WTC11 (cell line): ENCODE data around the gene SPATA2L. TPM values are rescaled to one million over a fixed set of nuclear protein-coding genes. Genes with fewer than 3 reads are reported as not detected.

Source experiments
- ATAC-seq: fragments of 200-7000 bp; cut with Tn5 transposase; 2 replicates; pipeline ENCODE4 v1.10.0; 2021; ENCODE audit warnings: mild to moderate bottlenecking, moderate library complexity
- CTCF ChIA-PET: fragments of 300-600 bp; sonication (Branson Sonifier 250); formaldehyde crosslinking; loops from one replicate; lab custom pipeline; 2021; ENCODE audit warnings: antibody characterized with exemption; lab: Charles Lee
- POLR2A ChIA-PET: fragments of 350-600 bp; sonication (Branson Sonifier 250); formaldehyde crosslinking; loops from one replicate; lab custom pipeline; 2021; ENCODE audit warnings: antibody characterized with exemption; lab: Charles Lee
- DNase-seq: peaks from one replicate; pipeline ENCODE4 v3.0.0; 2021; ENCODE audit warnings: low spot score
- H3K27ac Mint-ChIP-seq: 2 replicates; pipeline ENCODE4 v1.8.0; 2021; ENCODE audit warnings: mixed read lengths
- H3K27me3 Mint-ChIP-seq: 2 replicates; pipeline ENCODE4 v1.8.0; 2021; ENCODE audit warnings: low read depth, mild to moderate bottlenecking, moderate library complexity, mixed read lengths
- H3K36me3 Mint-ChIP-seq: 2 replicates; pipeline ENCODE4 v1.8.0; 2021; ENCODE audit warnings: mixed read lengths
- H3K4me1 Mint-ChIP-seq: 2 replicates; pipeline ENCODE4 v1.8.0; 2022; ENCODE audit warnings: mixed read lengths
- H3K4me3 Mint-ChIP-seq: 2 replicates; pipeline ENCODE4 v1.8.0; 2021; ENCODE audit warnings: mild to moderate bottlenecking, moderate library complexity, mixed read lengths
- H3K9me3 Mint-ChIP-seq: 2 replicates; pipeline ENCODE4 v1.8.0; 2021; ENCODE audit warnings: mixed read lengths
- AR ChIP-seq: fragments of 250-450 bp; sonication (Bioruptor Pico); IDR thresholded peaks from 2 replicates; pipeline ENCODE4 v1.9.0; 2021; ENCODE audit warnings: mild to moderate bottlenecking
- ATF3 ChIP-seq: sonication (generic); formaldehyde crosslinking; conservative IDR thresholded peaks from 2 replicates; pipeline ENCODE4 v1.8.1; 2022; ENCODE audit warnings: mild to moderate bottlenecking, missing genetic modification reagents
- CDX4 ChIP-seq: fragments of 250-450 bp; sonication (Bioruptor Pico); IDR thresholded peaks from 2 replicates; pipeline ENCODE4 v1.9.0; 2021; ENCODE audit warnings: moderate library complexity, mild to moderate bottlenecking, inconsistent platforms, borderline replicate concordance
- E2F5 ChIP-seq: sonication (generic); formaldehyde crosslinking; IDR thresholded peaks from 2 replicates; pipeline ENCODE4 v1.8.1; 2022; ENCODE audit warnings: mild to moderate bottlenecking, moderate library complexity, missing genetic modification reagents
- ELF4 ChIP-seq: sonication (generic); formaldehyde crosslinking; IDR thresholded peaks from 2 replicates; pipeline ENCODE4 v1.8.1; 2022; ENCODE audit warnings: low read depth, mild to moderate bottlenecking, moderate library complexity, missing genetic modification reagents
- IRF1 ChIP-seq: sonication (generic); formaldehyde crosslinking; IDR thresholded peaks from 2 replicates; pipeline ENCODE4 v1.8.0; 2023; ENCODE audit warnings: missing genetic modification reagents
- IRF2 ChIP-seq: sonication (generic); formaldehyde crosslinking; IDR thresholded peaks from 2 replicates; pipeline ENCODE4 v1.8.0; 2022; ENCODE audit warnings: low read depth, missing genetic modification reagents, borderline replicate concordance
- JAZF1 ChIP-seq: fragments of 250-450 bp; sonication (Bioruptor Pico); IDR thresholded peaks from 2 replicates; pipeline ENCODE4 v1.9.0; 2021; ENCODE audit warnings: moderate library complexity, mild to moderate bottlenecking, inconsistent platforms
- JUN ChIP-seq: sonication (generic); formaldehyde crosslinking; IDR thresholded peaks from 2 replicates; pipeline ENCODE4 v1.8.0; 2023; ENCODE audit warnings: mild to moderate bottlenecking, missing genetic modification reagents
- MAX ChIP-seq: sonication (generic); formaldehyde crosslinking; IDR thresholded peaks from 2 replicates; pipeline ENCODE4 v1.8.0; 2022; ENCODE audit warnings: mild to moderate bottlenecking, missing genetic modification reagents
- MXD4 ChIP-seq: fragments of 250-450 bp; sonication (Bioruptor Pico); IDR thresholded peaks from 2 replicates; pipeline ENCODE4 v1.8.0; 2021; ENCODE audit warnings: mild to moderate bottlenecking, moderate library complexity, borderline replicate concordance
- MYBL2 ChIP-seq: sonication (generic); formaldehyde crosslinking; IDR thresholded peaks from 2 replicates; pipeline ENCODE4 v1.8.1; 2023; ENCODE audit warnings: mild to moderate bottlenecking, moderate library complexity, missing genetic modification reagents
- NFYB ChIP-seq: sonication (generic); formaldehyde crosslinking; conservative IDR thresholded peaks from 2 replicates; pipeline ENCODE4 v1.8.0; 2022; ENCODE audit warnings: low read depth, missing genetic modification reagents
- NR3C1 ChIP-seq: sonication (generic); formaldehyde crosslinking; conservative IDR thresholded peaks from 2 replicates; pipeline ENCODE4 v1.8.1; 2023; ENCODE audit warnings: low read depth, mild to moderate bottlenecking, missing genetic modification reagents
- SOX15 ChIP-seq: fragments of 250-450 bp; sonication (Bioruptor Pico); IDR thresholded peaks from 2 replicates; pipeline ENCODE4 v1.9.0; 2021; ENCODE audit warnings: mild to moderate bottlenecking
- TEAD4 ChIP-seq: sonication (generic); formaldehyde crosslinking; IDR thresholded peaks from 2 replicates; pipeline ENCODE4 v1.8.0; 2022; ENCODE audit warnings: mild to moderate bottlenecking, missing genetic modification reagents
- TP53 ChIP-seq: sonication (generic); formaldehyde crosslinking; IDR thresholded peaks from 2 replicates; pipeline ENCODE4 v1.8.1; 2023; ENCODE audit warnings: mild to moderate bottlenecking, missing genetic modification reagents
- USF1 ChIP-seq: sonication (generic); formaldehyde crosslinking; IDR thresholded peaks from 2 replicates; pipeline ENCODE4 v1.8.0; 2022; ENCODE audit warnings: mild to moderate bottlenecking, missing genetic modification reagents
- ZNF232 ChIP-seq: sonication (generic); formaldehyde crosslinking; IDR thresholded peaks from 2 replicates; pipeline ENCODE4 v1.8.0; 2022; ENCODE audit warnings: mild to moderate bottlenecking, missing genetic modification reagents
- ZNF532 ChIP-seq: fragments of 250-450 bp; sonication (Bioruptor Pico); IDR thresholded peaks from 2 replicates; pipeline ENCODE4 v1.9.0; 2021; ENCODE audit warnings: mild to moderate bottlenecking, borderline replicate concordance
- ZSCAN18 ChIP-seq: fragments of 250-450 bp; sonication (Bioruptor Pico); IDR thresholded peaks from 2 replicates; pipeline ENCODE4 v2.1.2; 2022; ENCODE audit warnings: mild to moderate bottlenecking, moderate library complexity
- total RNA-seq: library from RNA; stranded (reverse); gene quantifications from 3 replicates; pipeline ENCODE4 v1.2.3, GENCODE V29; 2021

Gene SPATA2L
- total RNA-seq, 1 experiment from 2014 or later = 15.7 TPM

- TF ChIP-seq IRF1 (CRISPR knock-in tag) (no peak), TEAD4 (CRISPR knock-in tag) (no peak), NR3C1 (CRISPR knock-in tag) (no peak), ZSCAN18 (CRISPR knock-in tag) (no peak)
These were observed 46.4 kb downstream of the SPATA2L start (continued) for GRCh38 chr16:89655062-89655643.

GRCh38 chr16:89653656-89654295, 47.7 kb downstream of the SPATA2L start:
- Mint-ChIP-seq H3K4me3 (no peak overlapping the region), H3K27me3 (no peaks in the 10 kb centered on the region), H3K27ac (no peak overlapping the region), H3K4me1 (peaks cover 5% of the 10 kb centered on the region), H3K9me3 (no peaks in the 10 kb centered on the region), H3K36me3 (peaks cover 17% of the 10 kb centered on the region)
- no peak for ATAC-seq
- no peak for TF ChIP-seq IRF2 (CRISPR knock-in tag)
- no peak for TF ChIP-seq IRF1 (CRISPR knock-in tag)
- no peak for TF ChIP-seq ELF4
- TF ChIP-seq JAZF1 (CRISPR knock-in tag) = no peak
- TF ChIP-seq USF1 (CRISPR knock-in tag) = no peak
- TF ChIP-seq NFYB (CRISPR knock-in tag) = no peak
- TF ChIP-seq CDX4 = no peak
- TF ChIP-seq JUN = no peak
- no peak for TF ChIP-seq MYBL2 (CRISPR knock-in tag)
- no peak for TF ChIP-seq E2F5 (CRISPR knock-in tag)
- TF ChIP-seq ZNF532 (CRISPR knock-in tag) = no peak
- no peak for TF ChIP-seq MAX (CRISPR knock-in tag)
- no peak for TF ChIP-seq MXD4 (CRISPR knock-in tag)
- TF ChIP-seq AR (CRISPR knock-in tag) = no peak
- no peak for TF ChIP-seq ZNF232 (CRISPR knock-in tag)
- TF ChIP-seq SOX15 (CRISPR knock-in tag) = no peak
- no peak for TF ChIP-seq ATF3 (CRISPR knock-in tag)
- TF ChIP-seq TP53 (CRISPR knock-in tag) = no peak
- POLR2A ChIA-PET = no interaction called here
- DNase-seq = no peak
- CTCF ChIA-PET = interaction anchor here (0.9 to 1.8 kb wide), 2 partner anchors 39 to 916 kb away, joined by 4 to 11 read pairs; no protein-coding TSS in a partner anchor
